GM10266 (cell line): ENCODE results near the gene TBRG1.

ENCODE experiments used
- DNase-seq: peaks from one replicate; pipeline ENCODE4 v3.0.0; 2012; ENCODE audit errors: extremely low spot score
- CTCF ChIP-seq: IDR thresholded peaks from 2 replicates; pipeline ENCODE4 v1.5.1; 2012; ENCODE audit warnings: mild to moderate bottlenecking, low read depth; ENCODE audit not compliant: control insufficient read depth, insufficient read depth; ENCODE audit errors: missing control alignments

Gene TBRG1

GRCh38 chr11:124584681-124585372 lies 37.8 kb upstream of the TBRG1 start:
- no peak for TF ChIP-seq CTCF
- no peak for DNase-seq

DNA sequence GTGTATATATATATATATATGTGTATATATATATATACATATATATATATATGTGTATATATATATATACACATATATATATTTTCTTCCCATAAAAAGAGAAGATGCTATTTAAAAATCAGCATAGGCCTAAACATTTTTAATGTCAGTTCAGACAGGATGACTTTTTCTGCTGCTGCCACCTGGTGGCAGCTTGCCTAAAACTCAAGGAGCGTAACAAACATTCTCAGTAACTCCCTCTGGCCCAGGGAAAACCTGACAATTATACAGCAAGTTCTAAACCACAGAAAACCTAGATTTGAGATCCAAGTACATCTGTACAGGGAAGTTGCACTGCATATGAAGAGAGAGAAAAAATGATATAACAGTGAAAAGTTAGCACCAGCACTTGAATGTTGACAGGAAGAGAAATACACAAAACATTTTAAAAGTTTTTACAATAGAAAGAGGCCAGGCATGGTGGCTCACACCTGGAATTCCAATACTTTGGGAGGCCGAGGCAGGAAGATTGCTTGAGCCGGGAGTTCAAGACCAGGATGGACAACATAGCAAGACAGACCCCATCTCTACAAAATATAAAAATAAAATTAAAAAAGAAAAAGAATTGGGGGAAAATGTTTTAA lies 36.3 kb upstream of the TBRG1 start:
- peak; percentile 79 for TF ChIP-seq CTCF
- peak; percentile 24 for DNase-seq

GRCh38 chr11:124591430-124591829 lies 31.2 kb upstream of the TBRG1 start:
- no peak for TF ChIP-seq CTCF
- no peak for DNase-seq

- no peak for DNase-seq
- TF ChIP-seq CTCF = no peak
Measured at GRCh38 chr11:124592627-124593026, 30.0 kb upstream of the TBRG1 start.

GRCh38 chr11:124595302-124595701 lies 27.4 kb upstream of the TBRG1 start:
- no peak for TF ChIP-seq CTCF
- DNase-seq = no peak

DNA sequence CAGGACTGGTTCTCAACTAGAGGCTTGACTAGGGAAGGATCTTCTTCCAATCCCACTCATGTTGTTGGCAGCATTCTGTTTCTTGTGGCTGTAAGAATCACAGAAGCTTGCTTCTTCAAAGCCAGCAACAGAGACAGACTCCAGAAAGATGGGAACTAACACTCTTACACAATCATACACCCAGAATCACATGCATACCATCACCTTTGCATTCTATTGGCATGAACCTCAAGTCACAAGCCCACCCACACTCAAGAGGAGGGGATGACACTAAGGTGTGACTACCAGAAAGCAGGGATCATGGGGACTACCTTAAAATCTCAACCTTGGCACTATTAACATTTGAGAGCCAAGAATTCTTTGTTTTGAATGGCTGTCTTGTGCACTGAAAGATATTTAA lies 25.0 kb upstream of the TBRG1 start:
- no peak for TF ChIP-seq CTCF
- DNase-seq = no peak

GRCh38 chr11:124600621-124601320 lies 21.9 kb upstream of the TBRG1 start:
- TF ChIP-seq CTCF = no peak
- DNase-seq = no peak
